Right forelimb (tissue), 1 donor: ENCODE measurements around the gene FBLN2.

Source experiments
- DNase-seq: peaks from one replicate; pipeline ENCODE4 v3.0.0-alpha.2; 2018

FBLN2 gene

DNA sequence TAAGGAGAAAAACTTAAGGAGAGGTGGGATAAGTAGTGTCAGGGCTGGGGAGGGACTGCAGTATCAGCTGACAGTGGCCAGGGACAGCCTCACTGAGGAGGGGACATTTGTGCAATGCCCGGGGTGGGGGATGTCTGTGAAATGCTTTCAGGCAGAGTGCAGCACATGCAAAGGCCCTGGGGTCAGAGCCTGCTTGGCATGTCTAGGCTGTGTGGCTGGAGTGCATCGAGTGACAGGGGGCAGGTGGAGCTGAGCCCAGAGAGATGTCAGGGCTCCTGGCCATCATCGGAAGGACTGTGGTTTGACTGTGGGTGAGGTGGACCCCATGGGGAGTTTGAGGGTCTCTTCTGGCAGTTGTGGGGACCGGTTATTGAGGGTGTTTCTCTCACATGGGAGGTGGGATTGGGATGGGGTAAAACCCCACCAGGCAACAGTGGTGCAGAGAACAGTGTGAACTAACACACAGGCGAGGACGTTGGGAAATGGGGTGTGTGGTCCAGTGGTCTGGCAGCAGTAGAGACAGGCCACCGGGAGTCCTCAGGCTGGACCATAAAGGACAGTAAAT lies 61.2 kb downstream of the FBLN2 start:
- no peak for DNase-seq

DNA sequence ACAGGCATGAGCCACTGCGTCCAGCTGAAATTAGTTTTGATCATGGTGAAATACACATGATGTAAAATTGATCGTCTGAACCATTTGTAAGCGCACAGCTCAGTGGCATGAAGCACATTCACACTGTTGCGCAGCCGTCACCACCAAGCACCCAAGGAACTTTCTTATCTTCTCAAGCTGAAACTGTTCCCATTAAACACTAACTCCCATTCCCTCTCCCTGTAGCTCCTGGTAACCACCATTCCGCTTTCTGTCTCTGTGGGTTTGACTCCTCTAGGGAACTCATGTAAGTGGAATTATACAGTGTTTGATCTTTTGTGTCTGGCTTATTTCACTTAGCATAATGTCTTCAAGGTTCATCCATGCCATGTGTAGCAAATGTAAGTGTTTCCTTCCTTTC lies 62.3 kb downstream of the FBLN2 start:
- no peak for DNase-seq

DNA sequence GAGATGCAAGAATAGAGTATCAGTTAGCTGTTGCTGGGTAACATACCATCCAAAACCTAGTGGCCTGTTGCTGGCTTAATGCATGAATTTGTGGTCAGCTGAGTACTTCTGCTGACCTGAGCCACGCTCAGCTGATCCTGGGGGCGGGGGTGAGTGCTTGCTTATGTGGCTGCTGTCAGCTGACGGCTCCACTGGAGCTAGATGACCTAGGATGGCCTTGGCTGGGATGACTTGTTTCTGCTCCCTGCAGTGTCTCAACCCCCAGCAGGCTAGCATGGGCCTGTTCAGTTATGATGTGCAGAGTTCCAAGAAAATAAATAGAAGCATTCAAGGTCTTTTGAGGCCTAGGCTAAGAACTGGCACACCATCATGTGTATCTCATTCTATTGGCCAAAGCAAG lies 63.9 kb downstream of the FBLN2 start:
- DNase-seq = no peak

DNA sequence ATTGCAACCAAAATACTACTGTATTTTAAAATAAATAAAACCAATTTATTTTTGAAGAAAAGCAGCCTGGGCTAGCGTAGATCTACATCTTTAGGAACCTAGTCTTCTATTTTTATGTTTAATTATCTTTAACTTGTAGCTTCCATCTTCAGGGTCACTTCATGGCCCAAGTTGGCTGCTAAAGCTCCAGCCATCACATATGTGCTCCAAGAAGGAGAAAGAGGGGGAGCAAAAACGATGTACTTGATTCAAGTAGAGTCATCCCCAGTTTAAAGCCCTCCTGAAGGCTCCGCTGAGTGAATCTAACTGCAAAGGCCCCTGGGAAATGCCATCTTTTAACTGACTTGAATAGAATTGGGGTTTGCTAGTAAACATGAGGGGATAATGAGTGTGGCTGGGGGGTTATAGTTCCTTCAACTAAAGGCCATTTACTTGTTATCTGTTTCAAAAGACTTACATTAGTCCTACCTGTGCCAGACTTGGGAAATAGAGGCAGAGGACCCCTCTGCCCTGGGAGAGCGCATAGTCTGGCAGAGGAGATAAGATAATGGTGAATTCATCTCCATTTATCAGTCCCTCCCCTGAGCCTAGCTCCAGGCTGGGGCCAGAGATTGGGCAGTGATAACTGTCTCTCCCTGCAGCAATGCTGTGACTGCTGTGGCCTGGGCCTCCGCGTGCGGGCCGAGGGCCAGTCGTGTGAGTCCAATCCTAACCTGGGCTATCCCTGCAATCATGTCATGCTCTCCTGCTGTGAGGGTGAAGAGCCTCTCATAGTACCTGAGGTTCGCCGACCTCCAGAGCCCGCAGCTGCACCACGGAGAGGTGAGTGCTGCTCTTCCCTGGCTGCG lies 64.6 kb downstream of the FBLN2 start:
- DNase-seq = no peak

DNA sequence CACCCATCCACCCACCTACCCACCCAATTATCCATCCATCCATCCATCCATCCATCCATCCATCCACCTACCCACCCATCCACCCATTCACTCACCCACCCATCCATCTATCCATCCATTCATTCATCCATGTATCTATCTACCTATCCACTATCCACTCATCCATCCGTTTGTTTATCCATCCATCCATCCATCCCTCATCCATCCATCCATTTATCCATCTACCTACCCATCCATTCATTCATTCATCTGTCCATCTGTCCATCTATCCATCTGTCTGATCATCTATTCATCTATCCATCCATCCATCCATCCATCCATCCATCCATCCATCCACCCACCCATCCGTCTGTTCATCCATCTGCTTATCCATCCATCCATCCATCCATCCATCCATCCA lies 65.7 kb downstream of the FBLN2 start:
- DNase-seq = no peak

DNA sequence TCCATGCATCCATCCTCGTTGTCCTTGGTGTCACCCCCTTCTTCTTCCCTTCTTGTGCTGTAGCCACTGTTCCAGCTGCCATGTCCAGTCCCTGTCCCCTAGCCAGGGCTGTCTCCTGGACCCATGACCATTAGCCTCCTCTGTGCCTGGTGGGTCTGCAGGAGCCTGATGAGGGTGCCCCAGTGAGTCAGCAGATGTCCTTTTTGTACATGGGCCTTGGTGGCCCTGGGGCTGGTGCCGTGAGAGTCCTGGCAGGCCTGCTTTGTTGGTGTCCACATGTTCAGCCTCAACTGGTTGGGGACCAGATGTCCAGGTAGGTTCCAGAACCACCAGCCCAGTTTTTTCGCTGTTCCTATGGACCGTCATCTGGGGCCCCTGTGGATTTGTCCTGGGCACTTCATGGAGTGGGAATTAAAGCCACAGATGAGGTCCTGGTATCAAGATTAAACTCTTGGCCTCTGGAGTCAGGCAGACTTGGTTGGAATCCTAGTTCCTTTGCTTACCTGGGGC lies 66.1 kb downstream of the FBLN2 start:
- DNase-seq = no peak

DNA sequence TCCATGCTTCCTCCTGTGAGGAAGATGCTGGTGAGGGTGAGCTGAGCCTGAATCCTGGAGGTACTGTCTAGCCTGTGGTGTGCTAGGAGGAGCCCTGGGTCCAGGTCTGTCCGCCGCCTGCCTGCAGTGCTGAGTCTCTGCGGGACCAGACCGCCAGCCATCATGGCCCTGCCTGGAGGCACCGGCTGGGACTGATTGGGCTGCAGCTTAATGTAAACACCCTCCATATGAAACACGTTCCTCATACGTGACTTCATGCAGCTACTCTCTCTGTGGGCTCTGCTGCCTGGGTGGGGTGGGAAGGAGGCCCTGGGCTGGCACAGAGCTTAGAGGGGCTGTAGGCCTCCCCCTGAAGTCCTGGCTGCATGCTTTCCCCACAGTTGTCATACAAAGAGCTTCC lies 67.4 kb downstream of the FBLN2 start:
- DNase-seq = no peak

DNA sequence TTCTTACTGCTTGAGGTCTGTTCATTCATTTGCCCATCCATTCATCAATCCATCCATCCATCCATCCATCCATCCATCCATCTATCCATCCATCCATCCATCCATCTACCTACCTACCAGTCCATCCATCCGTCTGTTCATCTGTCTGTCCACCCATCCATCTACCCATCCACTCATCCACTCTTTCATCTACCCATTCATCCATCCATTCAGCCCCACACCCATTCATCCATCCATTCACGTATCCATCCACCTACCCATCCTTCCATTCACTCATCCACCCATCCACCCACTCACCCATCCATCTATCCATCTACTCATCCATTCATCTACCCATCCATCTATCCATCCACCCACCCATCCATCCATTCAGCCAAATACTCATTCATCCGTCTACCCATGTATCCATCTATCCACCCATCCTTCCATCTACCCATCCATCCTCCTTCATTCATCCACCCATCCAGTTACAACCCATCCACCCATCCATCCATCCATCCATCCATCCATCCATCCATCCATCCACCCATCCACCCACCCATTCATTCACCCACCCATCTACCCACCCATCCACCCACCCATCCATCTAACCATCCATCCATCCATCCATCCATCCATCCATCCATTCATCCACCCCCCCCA lies 68.3 kb downstream of the FBLN2 start:
- DNase-seq = no peak

DNA sequence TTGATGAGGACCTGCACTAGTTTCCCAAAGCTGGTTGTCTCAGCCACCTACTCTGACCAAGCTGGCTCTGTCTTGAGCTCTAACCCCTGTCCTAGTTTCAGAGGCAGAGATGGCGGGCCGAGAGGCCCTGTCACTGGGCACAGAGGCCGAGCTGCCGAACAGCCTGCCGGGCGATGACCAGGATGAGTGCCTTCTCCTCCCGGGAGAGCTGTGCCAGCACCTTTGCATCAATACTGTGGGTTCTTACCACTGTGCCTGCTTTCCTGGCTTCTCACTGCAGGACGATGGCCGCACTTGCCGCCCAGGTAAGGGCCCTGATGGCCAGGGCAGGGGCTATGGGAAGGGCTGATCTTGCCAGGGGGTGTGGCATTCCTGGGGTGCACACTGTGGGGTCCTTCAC lies 69.1 kb downstream of the FBLN2 start:
- no peak for DNase-seq

DNA sequence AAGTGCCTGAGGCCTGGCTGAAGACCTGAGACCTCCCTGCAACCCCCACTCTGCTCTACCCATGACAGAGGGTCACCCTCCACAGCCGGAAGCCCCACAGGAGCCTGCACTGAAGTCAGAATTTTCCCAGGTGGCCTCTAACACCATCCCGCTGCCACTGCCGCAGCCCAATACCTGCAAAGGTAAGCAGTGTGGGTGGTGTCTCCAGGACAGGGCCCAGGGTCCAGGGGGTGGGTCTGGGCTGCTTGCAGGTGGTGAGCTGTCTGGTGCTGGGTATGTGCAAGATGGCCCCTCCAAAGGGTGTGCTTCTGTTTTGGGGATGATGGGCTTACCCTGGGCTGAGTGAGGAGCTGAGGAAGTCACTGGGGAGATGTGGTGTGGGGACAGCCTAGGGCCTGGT lies 69.9 kb downstream of the FBLN2 start:
- DNase-seq = no peak

DNA sequence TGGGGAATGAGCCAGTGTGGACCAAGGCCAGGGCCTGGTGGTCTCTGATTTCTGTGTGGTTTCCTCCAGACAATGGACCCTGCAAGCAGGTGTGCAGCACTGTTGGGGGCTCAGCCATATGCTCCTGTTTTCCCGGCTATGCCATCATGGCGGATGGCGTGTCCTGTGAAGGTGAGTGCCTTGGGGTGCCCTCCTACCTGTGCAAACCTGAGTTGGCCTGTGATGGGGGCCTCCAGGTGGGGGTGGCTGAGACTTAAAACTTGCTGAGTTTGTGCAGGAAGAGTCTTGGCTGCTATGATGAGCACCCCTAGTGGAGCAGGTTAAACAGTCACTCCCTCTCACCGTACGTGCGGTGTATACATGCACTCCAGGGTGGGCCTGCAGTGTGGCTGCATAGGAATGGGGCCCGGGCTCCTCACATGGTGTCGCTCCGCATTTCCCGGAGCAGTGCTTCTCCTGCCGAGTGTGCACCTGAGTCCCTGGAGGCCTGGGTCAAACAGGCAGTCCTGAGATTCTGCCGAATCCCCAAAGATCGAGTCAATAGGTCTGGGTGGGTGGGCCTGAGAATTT lies 70.8 kb downstream of the FBLN2 start:
- no peak for DNase-seq

DNA sequence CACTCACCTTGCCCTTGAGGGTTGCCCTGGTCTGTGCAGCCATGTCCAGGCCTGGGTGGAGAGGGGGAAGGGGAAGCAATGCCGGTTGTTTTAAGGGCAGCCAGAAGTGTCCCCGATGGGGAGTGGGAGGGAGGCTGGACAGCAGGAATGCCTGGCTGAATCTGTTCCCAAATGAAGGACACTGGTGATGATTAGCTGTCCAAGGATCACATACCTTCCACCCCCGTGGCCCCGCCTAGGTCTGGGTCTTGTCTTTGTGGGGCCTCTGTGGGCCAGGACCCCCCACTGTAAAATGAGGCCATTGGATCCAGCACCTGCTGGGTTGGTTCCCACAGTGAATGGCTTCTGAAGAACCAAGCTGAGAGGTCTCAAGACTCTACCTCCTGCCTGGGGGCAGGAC lies 71.4 kb downstream of the FBLN2 start:
- no peak for DNase-seq

DNA sequence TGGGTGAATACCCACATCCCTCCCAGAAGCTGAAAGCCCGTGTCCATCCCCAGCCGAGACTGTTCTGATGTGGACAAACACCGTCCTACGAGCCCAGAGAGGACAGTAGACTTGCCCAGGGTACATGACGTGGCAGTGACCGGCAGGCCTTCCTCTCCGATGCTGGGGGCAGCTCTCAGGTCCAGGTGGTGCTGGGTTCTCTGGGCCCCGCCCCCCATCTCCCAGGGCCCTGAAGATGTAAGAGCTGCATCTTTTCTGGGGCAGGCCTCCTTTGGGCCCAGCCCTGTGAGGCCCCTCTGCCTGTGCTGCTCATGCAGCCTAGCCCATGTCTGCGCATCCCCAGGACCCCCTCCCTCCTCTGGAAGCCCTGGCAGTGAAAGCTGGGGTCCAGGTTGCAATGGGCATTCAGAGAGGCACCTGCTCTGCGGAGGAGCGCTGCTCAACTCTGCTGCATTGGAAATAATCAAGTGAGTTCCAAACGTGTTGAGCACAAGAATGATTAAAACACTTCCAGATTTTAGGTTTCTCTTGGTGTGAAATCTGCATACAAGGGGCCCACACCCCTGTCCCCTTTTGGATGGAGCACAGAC lies 71.9 kb downstream of the FBLN2 start:
- DNase-seq = no peak

DNA sequence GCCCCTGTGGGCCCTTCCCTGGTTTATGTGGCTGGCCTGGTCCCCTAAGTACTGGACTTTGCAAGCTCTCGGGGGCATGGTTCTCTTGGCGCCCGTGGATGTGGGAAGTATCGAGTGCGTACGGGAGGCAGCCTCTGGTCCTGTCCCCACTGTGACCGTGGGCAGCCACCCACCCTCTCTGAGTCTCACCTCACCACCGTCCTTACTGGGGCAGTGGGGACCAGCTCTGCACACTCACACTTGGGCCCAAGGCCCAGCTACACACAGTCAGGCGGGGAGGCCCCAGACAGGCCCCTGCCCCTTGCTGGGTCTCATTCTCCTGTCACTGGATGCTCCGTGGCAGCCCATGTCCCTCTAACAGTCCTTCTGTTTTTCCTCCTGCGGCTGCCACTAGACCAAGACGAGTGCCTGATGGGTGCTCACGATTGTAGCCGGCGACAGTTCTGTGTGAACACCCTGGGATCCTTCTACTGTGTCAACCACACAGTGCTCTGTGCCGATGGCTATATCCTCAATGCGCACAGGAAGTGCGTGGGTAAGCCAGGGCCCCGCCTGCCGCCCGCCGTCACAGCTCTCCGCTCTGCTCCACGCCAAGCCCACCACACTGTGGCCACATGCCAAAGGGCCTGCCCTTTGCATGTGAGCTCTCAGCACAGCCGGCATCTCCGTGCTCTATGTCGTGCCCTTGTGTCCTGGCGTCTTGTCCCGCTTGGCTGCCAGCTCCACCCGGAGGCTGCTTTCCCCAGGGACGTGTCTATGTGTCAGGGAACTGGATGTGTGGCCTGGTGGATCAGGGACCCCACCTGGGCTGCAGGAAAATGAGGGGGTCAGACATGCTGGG lies 72.7 kb downstream of the FBLN2 start:
- DNase-seq = no peak

DNA sequence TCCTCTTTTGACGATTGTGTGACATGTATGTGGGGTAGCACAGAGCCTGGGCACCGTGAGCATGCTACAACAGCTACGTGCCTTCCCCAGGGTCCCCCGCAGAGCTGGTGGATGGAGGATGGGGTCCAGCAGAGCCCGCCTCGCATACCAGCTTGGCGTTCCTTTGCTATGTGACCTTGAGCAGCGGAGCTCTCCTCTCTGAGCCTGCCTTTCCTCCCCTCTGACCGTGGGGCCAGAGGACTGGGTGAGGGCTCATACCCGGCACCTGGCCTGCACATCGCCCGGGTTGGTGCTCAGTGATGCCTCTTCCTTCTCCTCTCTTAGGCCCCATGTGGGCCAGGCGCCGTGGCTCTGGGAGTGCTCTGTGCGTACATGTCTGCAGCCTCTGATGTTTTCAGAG lies 73.4 kb downstream of the FBLN2 start:
- DNase-seq = no peak

DNA sequence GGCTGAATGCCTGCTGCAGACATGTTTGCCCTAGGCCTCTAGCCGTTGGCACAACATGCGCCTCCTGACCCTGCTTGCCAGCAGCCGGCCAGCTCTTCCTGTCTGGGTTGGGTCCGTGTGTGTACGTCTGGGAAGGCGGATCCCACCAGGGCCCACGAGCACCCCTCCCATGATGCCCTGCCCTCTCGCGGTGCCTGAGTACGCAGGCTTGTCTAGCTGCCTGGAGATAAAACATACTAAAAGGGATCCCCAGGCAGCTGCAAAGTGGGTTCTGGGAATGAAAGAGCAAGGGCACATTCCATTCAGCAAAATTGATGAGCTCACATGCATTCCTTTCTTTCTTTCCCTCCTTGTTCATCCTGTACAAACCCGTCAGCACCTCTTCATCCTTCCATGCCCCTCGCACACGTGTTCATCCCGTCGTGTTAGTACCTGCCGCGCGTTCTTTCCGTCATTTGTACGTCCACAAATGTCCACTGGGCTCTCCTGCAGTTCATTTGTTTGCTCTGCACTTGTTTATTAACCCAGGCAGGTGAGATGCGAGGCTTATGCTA lies 74.3 kb downstream of the FBLN2 start:
- DNase-seq = no peak

DNA sequence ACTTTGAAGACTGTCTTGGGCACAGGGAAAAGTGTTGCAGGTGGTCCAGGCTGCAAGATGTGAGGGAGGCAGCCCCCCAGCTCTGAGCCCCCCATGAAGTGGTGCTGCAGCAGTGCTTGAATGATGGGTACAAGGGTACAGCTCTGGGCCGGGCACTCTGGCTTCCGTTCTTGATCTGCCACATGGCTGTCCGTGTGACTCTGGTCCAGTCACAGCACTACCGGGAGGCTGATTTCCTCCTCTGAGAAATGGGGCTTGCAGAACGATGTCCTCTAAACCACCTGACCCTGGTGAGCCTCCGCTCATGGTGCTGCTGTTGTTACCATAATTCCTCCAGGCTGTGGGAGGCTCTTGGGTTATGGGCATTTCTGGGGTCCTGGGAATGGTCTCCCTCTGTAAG lies 75.1 kb downstream of the FBLN2 start:
- no peak for DNase-seq

DNA sequence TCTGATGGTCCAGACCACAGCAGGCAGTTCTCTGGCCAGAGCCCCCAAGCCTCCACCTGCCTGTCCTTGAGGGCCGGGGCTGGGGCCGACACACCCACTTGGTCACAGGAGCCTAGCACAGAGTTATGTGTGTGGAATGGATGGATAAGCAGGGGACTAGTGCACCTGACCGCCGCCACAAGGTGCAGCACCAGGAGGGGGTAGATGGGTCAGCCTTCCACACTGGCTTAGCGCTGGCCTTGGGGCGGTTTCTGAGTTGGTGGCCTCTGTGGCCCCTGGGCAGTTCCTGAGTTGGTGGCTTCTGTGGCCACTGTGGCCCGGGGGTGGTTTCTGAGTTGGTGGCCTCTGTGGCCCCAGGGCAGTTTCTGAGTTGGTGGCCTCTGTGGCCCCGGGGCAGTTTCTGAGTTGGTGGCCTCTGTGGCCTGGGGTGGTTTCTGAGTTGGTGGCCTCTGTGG lies 75.8 kb downstream of the FBLN2 start:
- DNase-seq = no peak

DNA sequence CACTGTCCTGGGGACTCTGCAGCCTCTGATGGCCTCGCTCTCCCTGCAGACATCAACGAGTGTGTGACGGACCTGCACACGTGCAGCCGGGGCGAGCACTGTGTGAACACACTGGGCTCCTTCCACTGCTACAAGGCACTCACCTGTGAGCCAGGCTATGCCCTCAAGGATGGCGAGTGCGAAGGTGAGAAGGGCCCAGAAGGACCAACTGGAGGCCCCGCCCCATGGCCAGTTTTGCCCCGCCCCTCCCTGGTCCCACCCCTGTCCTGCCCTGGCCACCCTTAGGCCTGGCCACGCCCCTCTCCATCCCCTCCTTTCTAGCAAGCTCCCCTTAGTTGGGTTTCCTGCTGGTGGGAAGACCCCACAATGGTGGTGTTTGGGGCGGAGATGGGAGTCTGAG lies 77.5 kb downstream of the FBLN2 start:
- DNase-seq = no peak

DNA sequence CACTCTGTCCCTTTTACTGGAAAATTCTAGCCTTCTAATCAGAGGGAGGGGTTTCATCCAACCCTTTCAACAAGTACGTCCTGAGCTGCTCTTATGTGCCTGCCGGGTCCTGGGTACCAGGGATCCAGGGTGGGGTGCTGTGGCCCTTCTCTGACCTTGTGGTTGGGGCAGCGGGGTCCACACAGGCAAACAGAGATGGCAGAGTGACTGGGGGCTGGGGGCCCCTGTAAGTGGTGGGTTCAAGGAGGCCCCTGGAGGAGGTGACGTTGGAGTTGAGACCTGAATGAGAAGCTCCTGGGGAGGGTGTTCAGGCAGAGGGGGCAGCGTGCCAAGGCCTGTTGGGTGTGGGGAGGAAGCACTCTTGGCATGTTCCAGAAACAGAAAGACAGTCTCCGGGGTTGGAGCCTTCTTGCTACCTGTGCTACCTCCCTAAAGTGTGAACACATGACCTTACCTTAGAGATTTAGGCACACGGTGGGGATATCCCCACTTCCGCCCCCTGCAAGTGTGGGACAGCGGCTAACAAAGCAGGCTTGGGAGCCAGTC lies 78.1 kb downstream of the FBLN2 start:
- no peak for DNase-seq

DNA sequence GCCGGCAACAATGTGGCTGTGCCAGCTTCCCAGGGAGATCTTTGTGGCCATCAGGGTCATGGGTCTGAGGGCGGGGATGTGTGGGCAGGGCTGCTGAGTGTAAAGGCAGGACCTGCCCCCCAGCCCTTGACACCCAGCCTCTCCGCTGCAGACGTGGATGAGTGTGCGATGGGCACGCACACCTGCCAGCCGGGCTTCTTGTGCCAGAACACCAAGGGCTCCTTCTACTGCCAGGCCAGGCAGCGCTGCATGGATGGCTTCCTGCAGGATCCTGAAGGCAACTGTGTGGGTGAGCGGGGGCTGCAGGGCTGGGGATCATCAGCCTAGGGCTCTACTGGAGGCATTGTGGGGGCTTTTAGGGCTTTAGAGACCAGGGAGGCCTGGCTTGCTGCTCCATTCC lies 78.8 kb downstream of the FBLN2 start:
- DNase-seq = no peak

DNA sequence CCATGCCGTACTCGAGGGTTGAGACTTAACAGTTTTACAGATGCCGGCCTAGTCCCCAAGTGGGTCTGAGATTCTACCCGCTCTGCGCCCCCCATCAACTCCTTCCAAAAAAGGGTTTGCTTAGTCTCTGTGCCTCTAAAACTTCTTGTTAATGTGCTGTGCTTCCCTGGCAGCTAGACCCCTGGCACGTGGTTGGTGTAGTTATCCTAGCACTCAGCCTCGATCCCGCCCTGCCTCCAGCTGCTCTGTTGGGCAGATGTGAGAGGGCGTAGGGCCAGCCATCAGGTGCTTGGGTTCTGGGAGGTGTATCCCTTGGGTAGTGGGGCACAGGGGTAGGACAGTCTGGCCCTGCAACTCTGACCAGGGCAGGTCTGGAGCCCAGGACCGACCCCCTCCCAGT lies 79.5 kb downstream of the FBLN2 start:
- DNase-seq = no peak
